Activated CD4-positive, alpha-beta memory T cell treated with anti-CD3 and anti-CD28 coated beads, Interleukin-2, amount 10 ng/mL, durations not matched to agents 7 days and 5 days (primary cell): ENCODE data around the gene AKIRIN2. TPM values are rescaled to one million over a fixed set of nuclear protein-coding genes. Genes with fewer than 3 reads are reported as not detected.
"Not testable (repeated sequence)": the region's sequence is repeated elsewhere in the genome, so short reads cannot be mapped to it uniquely, and the experiment has no call there.

Source experiments
- CTCF ChIA-PET: fragments of 350-600 bp; sonication (Branson Sonifier 250); formaldehyde crosslinking; loops from one replicate; lab custom pipeline; 2021; ENCODE audit warnings: antibody characterized with exemption, inconsistent platforms; lab: Charles Lee
- POLR2A ChIA-PET: fragments of 350-600 bp; sonication (Branson Sonifier 250); formaldehyde crosslinking; loops from one replicate; lab custom pipeline; 2021; ENCODE audit warnings: antibody characterized with exemption; lab: Charles Lee
- DNase-seq: peaks from one replicate; pipeline ENCODE4 v3.0.0-alpha.2; 2020
- H3K27ac Mint-ChIP-seq: one replicate; pipeline ENCODE4 v1.8.0; 2021; ENCODE audit warnings: mild to moderate bottlenecking, mixed read lengths
- H3K27me3 Mint-ChIP-seq: one replicate; pipeline ENCODE4 v1.8.0; 2021; ENCODE audit warnings: mixed read lengths
- H3K36me3 Mint-ChIP-seq: one replicate; pipeline ENCODE4 v1.8.0; 2021; ENCODE audit warnings: low read depth, mixed read lengths
- H3K4me1 Mint-ChIP-seq: one replicate; pipeline ENCODE4 v1.8.0; 2021; ENCODE audit warnings: mixed read lengths
- H3K4me3 Mint-ChIP-seq: one replicate; pipeline ENCODE4 v1.8.0; 2021; ENCODE audit warnings: mild to moderate bottlenecking, mixed read lengths
- H3K9me3 Mint-ChIP-seq: one replicate; pipeline ENCODE4 v1.8.0; 2021; ENCODE audit warnings: mixed read lengths
- total RNA-seq, 2 experiments: library from RNA; stranded (reverse); gene quantifications; one replicate each; pipeline ENCODE4 v1.2.3, GENCODE V29; 2021

The AKIRIN2 gene
- total RNA-seq, 2 experiments from 2014 or later = 56.5 to 58.5 TPM

DNA sequence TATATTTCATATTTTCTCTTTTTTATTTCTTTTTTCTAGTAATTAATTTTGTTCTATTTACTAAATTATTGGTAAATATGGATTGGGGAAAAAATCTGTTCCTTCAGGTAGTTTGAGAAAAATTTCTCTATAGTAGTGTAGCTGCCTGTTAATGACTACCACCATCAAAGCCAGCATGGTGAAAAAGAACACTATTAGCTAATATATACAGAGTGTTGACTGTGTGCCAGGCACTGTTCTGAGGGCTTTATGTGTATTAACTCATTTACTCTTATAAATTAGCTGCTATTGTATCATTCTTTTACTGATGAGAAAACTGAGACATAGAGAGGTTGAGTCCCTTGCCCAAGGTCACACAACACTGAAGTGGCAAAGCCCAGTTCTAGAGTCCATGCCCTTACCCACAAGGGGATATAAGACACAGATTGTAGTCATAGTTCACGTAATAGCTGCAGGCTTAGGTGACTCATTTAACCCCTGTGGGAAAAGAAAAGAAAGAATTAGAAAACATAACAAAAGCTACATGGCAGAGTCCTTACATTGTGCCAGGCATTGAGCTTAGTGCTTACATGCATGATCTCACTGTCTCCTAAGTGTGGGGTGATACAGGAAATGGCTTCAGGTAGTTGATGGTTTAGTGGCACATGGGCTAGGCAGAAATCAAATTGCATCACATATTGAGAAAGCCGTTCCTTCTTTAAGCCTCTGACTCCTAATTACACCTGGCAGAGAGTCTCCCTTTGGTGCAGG lies 12.2 kb upstream of the AKIRIN2 start:
- Mint-ChIP-seq H3K27ac (peak overlapping the region; percentile 63), H3K9me3 (no peaks in the 10 kb centered on the region), H3K27me3 (no peaks in the 10 kb centered on the region), H3K36me3 (no peaks in the 10 kb centered on the region), H3K4me1 (peaks cover 35% of the 10 kb centered on the region), H3K4me3 (no peak overlapping the region)
- CTCF ChIA-PET = interaction anchor here (0.6 to 1.4 kb wide), 2 partner anchors 12 to 42 kb away, joined by 5 read pairs; partner anchors contain the start of gene AKIRIN2
- no peak for DNase-seq
- POLR2A ChIA-PET = interaction anchor here (0.7 to 1.8 kb wide), 6 partner anchors 9 to 117 kb away, joined by 3 to 16 read pairs (median 6); partner anchors contain the start of gene AKIRIN2

DNA sequence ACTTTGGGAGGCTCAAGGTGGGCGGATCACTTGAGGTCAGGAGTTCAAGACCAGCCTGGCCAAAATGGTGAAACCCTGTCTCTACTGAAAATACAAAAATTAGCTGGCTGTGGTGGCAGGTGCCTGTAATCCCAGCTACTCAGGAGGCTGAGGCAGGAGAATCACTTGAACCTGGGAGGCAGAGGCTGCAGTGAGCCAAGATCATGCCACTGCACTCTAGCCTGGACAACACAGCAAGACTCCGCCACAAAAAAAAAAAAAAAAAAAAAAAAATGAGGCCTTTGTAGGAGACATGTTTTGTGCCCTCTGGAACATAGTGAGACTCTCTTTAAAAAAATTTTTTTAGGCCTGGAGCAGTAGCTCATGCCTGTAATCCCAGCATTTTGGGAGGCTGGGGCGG lies 10.7 kb upstream of the AKIRIN2 start:
- H3K9me3 Mint-ChIP-seq, H3K36me3 Mint-ChIP-seq, DNase-seq, H3K27ac Mint-ChIP-seq, H3K4me3 Mint-ChIP-seq, H3K27me3 Mint-ChIP-seq, CTCF ChIA-PET: not testable (repeated sequence)
- POLR2A ChIA-PET = interaction anchor here (1.3 to 1.4 kb wide), 3 partner anchors 10 to 124 kb away, joined by 3 to 5 read pairs (median 3); partner anchors contain the start of gene AKIRIN2
- H3K4me1 Mint-ChIP-seq = peaks cover 22% of the 10 kb centered on the region

DNA sequence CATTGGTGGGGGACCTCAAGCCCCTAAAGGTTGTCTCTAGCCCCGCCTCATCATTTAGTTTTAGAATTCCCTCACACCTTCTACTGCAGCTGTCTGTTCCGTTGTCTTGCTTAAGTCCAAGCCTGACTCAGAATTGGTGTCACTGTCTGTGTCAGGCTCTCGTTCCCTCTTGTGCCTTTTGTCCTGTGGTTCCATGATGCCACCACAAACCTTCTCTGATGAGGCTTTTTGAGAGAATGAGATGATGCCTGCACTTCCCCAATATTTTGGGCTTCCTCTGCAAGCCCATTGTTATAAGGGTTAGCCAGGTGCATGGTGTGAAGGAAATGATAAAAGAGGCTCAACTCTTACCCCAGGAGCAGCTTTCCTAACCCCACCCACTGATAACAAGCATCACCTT lies 8.1 kb upstream of the AKIRIN2 start:
- no peak for DNase-seq
- no peak overlapping the region for H3K27ac Mint-ChIP-seq
- POLR2A ChIA-PET = no interaction called here
- H3K36me3 Mint-ChIP-seq = no peaks in the 10 kb centered on the region
- no peaks in the 10 kb centered on the region for H3K9me3 Mint-ChIP-seq
- H3K4me1 Mint-ChIP-seq = peaks cover 36% of the 10 kb centered on the region
- CTCF ChIA-PET = no interaction called here
- no peak overlapping the region for H3K4me3 Mint-ChIP-seq
- H3K27me3 Mint-ChIP-seq = no peaks in the 10 kb centered on the region

DNA sequence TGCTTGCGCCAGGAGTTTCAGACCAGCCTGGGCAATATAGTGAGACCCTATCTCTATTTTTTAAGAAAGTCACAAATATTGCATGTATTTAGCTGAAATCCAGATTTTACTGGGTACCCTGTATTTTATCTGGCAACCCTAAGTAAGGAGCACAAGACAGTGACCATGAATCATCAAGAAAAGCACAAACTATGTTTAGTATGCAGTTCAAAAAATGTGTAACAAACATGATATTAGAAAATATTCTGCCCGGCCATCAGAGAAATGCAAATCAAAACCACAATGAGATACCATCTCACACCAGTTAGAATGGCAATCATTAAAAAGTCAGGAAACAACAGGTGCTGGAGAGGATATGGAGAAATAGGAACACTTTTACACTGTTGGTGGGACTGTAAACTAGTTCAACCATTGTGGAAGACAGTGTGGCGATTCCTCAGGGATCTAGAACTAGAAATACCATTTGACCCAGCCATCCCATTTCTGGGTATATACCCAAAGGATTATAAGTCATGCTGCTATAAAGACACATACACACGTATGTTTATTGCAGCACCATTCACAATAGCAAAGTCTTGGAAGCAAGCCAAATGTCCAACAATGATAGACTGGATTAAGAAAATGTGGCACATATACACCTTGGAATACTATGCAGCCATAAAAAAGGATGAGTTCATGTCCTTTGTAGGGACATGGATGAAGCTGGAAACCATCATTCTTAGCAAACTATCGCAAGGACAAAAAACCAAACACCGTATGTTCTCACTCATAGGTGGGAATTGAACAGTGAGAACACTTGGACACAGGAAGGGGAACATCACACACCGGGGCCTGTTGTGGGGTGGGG lies 6.8 kb upstream of the AKIRIN2 start:
- H3K4me3 Mint-ChIP-seq, POLR2A ChIA-PET, H3K36me3 Mint-ChIP-seq, H3K27me3 Mint-ChIP-seq, DNase-seq, CTCF ChIA-PET, H3K27ac Mint-ChIP-seq, H3K9me3 Mint-ChIP-seq: not testable (repeated sequence)
- H3K4me1 Mint-ChIP-seq = peaks cover 36% of the 10 kb centered on the region

DNA sequence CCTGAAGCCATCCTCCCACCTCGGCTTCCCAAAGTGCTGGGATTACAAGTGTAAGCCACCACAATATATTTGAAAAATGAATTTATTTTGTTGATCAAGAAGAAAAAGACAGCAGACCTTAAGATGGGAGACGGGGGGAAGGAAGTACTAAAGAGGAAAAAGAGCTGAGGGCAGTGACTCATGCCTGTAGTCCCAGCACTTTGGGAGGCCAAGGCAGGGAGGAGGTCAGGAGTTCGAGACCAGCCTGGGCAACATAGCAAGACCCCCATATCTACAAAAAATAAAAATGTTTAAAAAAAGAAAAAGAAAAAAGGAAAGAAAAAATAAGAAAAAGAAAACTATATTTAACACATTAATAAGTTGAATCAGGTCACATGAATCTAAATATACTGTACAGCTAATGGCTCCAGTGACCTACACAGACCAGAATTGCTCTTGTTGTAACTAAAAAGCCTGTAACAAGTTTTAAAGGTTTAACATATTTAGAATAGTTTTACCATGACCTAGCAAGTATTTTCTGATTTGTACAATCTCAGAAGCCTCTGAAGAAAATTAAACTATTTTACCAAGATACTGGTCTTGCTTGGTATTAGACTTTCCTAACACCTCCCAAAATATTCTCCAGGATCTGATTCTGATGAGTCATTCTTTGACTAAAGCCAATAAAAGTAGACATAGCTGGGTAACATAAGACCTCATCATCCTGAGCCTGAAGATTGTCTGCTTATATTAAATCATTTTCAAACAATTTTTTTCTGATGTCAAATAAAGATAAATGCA lies 4.3 kb upstream of the AKIRIN2 start:
- peaks cover 44% of the 10 kb centered on the region for H3K4me1 Mint-ChIP-seq
- ChIA-PET CTCF (interaction anchor here (0.8 kb wide), 1 partner anchor 15 kb away, joined by 3 read pairs; no protein-coding TSS in a partner anchor), POLR2A (interaction anchor here (0.8 to 3.8 kb wide), 7 partner anchors 11 to 50 kb away, joined by 3 to 15 read pairs (median 3); no protein-coding TSS in a partner anchor)
- H3K27me3 Mint-ChIP-seq = no peaks in the 10 kb centered on the region
- no peaks in the 10 kb centered on the region for H3K9me3 Mint-ChIP-seq
- peak overlapping the region; percentile 3 for H3K27ac Mint-ChIP-seq
- no peaks in the 10 kb centered on the region for H3K36me3 Mint-ChIP-seq
- no peak for DNase-seq
- no peak overlapping the region for H3K4me3 Mint-ChIP-seq

DNA sequence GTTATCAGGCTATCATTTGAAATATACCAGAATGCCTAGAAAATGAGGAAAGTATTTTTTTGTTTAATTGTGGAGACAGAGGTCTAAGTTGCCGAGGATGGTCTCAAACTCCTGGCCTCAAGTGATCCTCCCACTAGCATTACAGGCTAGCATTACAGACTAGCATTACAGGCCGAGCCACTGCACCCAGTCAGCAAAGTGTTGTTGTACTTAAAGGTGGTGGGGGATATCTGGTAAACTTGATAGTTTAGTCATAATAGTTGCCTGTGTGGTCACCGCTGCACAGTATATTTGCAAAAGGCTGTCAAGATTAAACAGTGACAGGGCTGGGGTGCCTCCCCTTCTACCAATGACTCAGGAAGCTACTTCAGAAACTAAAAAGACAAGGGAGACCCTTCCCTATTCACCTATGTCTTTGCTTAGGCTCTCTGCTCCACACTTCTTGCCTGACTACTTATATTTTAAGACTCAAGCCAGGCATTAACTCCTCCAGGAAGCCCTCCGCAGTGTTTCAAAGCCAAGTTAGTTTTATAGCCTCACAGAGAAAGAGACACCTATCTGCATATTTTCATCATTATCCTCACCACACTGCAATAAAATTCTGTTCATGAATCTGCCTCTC lies 3.1 kb upstream of the AKIRIN2 start:
- peaks cover 43% of the 10 kb centered on the region for H3K4me1 Mint-ChIP-seq
- peak; percentile 67 for DNase-seq
- no peaks in the 10 kb centered on the region for H3K9me3 Mint-ChIP-seq
- no peaks in the 10 kb centered on the region for H3K27me3 Mint-ChIP-seq
- no peak overlapping the region for H3K4me3 Mint-ChIP-seq
- peak overlapping the region; percentile 47 for H3K27ac Mint-ChIP-seq
- ChIA-PET POLR2A (interaction anchor here (0.8 to 3.8 kb wide), 8 partner anchors 9 to 49 kb away, joined by 3 to 15 read pairs (median 4); no protein-coding TSS in a partner anchor), CTCF (interaction anchor here (0.8 to 1.5 kb wide), 3 partner anchors 12 to 312 kb away, joined by 3 to 4 read pairs (median 3); no protein-coding TSS in a partner anchor)
- peaks cover 10% of the 10 kb centered on the region for H3K36me3 Mint-ChIP-seq

DNA sequence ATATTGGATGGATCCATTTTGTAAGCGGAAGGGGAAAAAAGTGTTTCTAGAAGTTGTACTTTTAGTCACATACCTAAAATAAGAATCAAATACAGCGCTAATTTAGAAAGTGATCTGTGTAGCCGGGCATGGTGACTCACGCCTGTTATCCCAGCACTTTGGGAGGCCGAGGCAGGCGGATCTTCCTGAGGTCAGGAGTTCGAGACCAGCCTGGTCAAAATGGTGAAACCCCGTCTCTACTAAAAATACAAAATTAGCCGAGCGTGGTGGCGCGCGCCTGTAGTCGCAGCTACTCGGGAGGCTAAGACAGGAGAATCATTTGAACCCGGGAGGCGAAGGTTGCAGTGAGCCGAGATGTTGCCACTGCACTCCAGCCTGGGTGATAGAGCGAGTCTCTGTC lies 1.0 kb upstream of the AKIRIN2 start:
- POLR2A ChIA-PET = interaction anchor here (0.7 to 5.0 kb wide), 19 partner anchors 9 to 296 kb away, joined by 3 to 38 read pairs (median 7); partner anchors contain the start of genes CFAP206, ORC3 and RARS2
- CTCF ChIA-PET, H3K27me3 Mint-ChIP-seq, DNase-seq, H3K9me3 Mint-ChIP-seq: not testable (repeated sequence)
- H3K36me3 Mint-ChIP-seq = peaks cover 30% of the 10 kb centered on the region
- peak overlapping the region; percentile 98 for H3K4me3 Mint-ChIP-seq
- H3K27ac Mint-ChIP-seq = peak overlapping the region; percentile 96
- H3K4me1 Mint-ChIP-seq = peaks cover 53% of the 10 kb centered on the region

DNA sequence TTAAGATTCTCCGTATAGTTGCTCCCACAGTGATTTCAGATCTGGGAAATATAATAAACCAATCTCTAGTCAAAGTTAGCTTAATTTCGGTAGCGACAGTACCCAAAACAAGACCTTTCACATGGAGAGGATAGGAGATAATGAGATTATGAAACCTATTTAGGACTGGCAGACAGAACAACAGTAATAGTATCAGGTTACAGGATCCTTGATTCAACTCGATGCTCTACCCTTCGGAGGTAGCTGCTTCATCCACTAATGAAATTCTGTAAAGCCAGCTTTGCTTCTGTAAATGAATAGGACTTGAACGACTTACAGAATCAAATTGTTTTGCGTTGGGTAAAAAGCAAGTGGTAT lies 534 bp upstream of the AKIRIN2 start:
- Mint-ChIP-seq H3K27ac (peak overlapping the region; percentile 96), H3K36me3 (peaks cover 33% of the 10 kb centered on the region), H3K4me1 (peaks cover 57% of the 10 kb centered on the region), H3K27me3 (no peaks in the 10 kb centered on the region), H3K9me3 (no peaks in the 10 kb centered on the region), H3K4me3 (peak overlapping the region; percentile 98)
- ChIA-PET CTCF (interaction anchor here (0.7 to 1.3 kb wide), 5 partner anchors 12 to 113 kb away, joined by 3 to 5 read pairs (median 4); partner anchors contain the start of gene RARS2), POLR2A (interaction anchor here (0.7 to 5.0 kb wide), 29 partner anchors 10 to 548 kb away, joined by 3 to 38 read pairs (median 6); partner anchors contain the start of genes CFAP206, ORC3, RARS2 and SLC35A1)
- no peak for DNase-seq

DNA sequence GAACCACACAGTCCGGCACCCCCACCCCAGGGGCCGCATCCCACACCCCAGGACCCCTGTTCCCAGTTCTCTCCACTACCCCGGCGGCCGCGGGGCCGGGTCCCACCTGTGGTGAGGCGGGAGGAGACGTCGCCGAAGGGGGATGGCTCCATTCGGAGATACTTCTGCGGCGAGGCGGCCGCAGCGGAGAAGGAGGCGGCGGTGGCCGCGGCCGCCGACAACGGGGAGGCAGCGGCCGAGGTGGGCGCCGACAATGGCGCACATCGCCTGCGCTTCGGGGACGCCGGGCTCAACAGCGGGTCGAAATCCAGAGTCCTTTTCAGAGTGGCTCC lies 723 bp downstream of the AKIRIN2 start:
- DNase-seq = no peak
- no peaks in the 10 kb centered on the region for H3K27me3 Mint-ChIP-seq
- H3K4me3 Mint-ChIP-seq = peak overlapping the region; percentile 98
- ChIA-PET POLR2A (interaction anchor here (0.8 to 5.0 kb wide), 23 partner anchors 10 to 1380 kb away, joined by 3 to 38 read pairs (median 6); partner anchors contain the start of genes ORC3, PNRC1, RARS2 and SLC35A1), CTCF (interaction anchor here (1.3 kb wide), 2 partner anchors 13 to 19 kb away, joined by 4 to 5 read pairs; no protein-coding TSS in a partner anchor)
- H3K9me3 Mint-ChIP-seq = no peaks in the 10 kb centered on the region
- H3K36me3 Mint-ChIP-seq = peaks cover 37% of the 10 kb centered on the region
- H3K4me1 Mint-ChIP-seq = peaks cover 60% of the 10 kb centered on the region
- peak overlapping the region; percentile 96 for H3K27ac Mint-ChIP-seq

DNA sequence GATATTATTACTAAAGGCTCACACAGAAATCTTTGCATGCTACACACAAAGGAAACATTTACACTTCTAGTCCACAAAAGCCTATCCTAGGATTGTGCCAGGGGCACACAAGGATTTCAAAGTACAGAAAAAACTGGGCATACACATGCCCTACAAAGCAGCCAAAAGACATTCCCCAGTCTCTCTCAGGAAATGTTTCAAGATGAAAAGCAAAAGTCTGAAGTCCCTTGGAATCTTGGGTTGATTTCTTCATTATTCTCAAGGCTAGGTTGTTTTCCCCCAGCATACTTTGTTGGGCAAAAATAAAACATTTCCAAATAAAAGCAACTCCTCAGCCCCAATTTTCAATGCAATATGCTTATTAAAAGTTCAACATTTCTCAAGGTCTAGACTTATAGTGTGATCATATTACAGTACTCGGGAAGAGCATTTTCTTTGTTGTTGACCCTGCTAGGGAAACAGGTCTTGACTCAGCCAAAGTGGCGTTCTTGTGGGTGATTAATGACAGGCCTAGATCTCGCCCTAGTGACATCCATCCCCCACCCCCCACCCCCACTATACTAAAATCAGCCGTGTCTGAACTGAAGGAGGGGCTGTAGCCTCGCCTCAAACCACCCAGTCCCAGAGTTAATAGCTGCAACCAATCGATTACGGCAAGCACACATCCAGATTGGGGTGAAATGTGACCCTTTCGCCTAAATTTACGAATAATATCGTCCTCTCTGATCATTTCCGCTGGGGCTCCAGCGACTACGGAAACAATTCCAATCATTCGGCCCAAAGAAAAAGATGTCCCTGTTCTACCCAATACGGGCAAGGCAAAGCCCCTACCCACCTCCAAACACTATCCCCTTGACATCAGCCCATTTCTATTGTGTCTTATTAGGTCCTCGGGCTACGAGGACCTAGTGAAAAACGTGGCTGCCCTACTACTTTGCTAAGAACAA lies 1.4 kb downstream of the AKIRIN2 start:
- Mint-ChIP-seq H3K4me3 (peak overlapping the region; percentile 98), H3K27ac (peak overlapping the region; percentile 96), H3K9me3 (no peaks in the 10 kb centered on the region), H3K36me3 (peaks cover 43% of the 10 kb centered on the region), H3K4me1 (peaks cover 62% of the 10 kb centered on the region), H3K27me3 (no peaks in the 10 kb centered on the region)
- POLR2A ChIA-PET = interaction anchor here (0.7 to 5.0 kb wide), 20 partner anchors 11 to 292 kb away, joined by 3 to 38 read pairs (median 8); partner anchors contain the start of genes ORC3, RARS2 and SLC35A1
- CTCF ChIA-PET = interaction anchor here (1.0 to 1.5 kb wide), 2 partner anchors 21 to 227 kb away, joined by 4 read pairs; partner anchors contain the start of gene SLC35A1
- peak; percentile 41 for DNase-seq
